ACHN (cell line): ENCODE measurements around the gene EBLN1.

ENCODE experiments used
- DNase-seq: peaks from one replicate; pipeline ENCODE4 v3.0.0-alpha.2; 2015
- in situ Hi-C: cut with HindIII; loops from 2 replicates; pipeline ENCODE4 v1.10.0; 2017; ENCODE audit warnings: low sequenced_read_pairs, low pct_ligation_motif_present, low pct_unique_long_range_greater_than_20kb

Gene EBLN1

DNA sequence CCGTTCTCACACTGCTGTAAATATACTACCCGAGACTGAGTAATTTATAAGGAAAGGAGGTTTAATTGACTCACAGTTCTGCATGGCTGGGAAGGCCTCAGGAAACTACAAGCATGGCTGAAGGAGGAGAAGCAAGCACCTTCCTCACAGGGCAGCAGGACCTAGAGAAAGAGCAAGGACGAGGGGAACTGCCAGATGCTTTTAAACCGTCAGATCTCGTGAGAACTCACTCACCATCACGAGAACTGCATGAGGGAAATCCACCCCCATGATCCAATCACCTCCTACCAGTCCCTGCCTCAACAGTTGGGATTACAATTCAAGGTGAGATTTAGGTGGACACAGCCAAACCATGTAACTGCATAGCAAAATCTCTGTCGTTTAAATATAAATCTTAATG is at the start of gene EBLN1:
Gene EBLN1 (minus strand): TSS at position 174 of the 400 bp plus-strand sequence. CDS start 8,032 bp downstream, outside the sequence.
- in situ Hi-C loops = no loop called here
- no peak for DNase-seq

DNA sequence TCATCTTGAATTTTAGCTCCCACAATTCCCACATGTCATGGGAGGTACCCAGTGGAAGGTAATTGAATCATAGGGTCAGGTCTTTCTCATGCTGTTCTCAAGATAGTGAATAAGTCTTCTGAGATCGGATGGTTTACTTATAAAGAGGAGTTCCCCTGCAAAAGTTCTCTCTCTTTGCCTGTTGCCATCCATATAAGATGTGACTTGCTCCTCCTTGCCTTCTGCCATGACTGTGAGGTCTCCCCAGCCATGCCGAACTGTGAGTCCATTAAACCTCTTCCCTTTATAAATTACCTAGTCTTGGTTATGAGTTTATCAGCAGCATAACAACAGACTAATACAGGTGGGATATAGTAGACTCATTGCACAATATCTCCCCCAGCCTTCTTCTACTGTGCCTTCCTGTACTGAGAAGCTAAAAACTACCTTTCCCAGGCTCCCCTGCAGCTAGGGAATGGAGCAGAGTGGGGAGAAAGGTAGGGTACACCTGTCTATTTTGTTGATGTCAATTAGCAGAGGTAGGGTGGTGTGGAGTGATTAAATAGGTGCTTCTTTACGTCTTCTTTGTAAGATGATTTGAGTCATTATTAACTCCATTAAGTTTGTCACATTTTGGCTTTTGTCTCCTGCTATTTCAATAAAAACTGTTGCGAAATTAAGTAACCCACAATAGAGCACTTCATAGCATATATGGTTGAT is 48.2 kb upstream of the EBLN1 start:
- in situ Hi-C loops = no loop called here
- DNase-seq = no peak

DNA sequence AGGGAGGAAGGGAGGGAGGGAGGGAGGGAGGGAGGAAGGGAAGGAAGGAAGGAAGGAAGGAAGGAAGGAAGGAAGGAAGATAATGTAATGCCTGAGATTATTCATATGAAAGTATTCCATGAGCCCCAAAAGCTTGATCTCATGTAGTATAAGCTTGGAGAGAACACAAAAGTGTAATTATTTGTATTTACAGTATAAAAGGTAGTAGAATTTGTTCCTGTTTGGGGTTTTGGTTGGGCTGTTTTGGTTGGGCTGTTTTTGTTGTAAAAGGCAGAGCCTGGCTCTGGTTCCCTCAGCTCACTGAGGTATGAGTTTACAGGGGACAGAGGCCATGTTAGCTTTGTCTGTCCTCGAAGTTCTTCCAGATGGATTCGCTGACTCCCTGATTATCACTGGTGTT is 45.3 kb upstream of the EBLN1 start:
- no peak for DNase-seq
- in situ Hi-C loops = no loop called here

DNA sequence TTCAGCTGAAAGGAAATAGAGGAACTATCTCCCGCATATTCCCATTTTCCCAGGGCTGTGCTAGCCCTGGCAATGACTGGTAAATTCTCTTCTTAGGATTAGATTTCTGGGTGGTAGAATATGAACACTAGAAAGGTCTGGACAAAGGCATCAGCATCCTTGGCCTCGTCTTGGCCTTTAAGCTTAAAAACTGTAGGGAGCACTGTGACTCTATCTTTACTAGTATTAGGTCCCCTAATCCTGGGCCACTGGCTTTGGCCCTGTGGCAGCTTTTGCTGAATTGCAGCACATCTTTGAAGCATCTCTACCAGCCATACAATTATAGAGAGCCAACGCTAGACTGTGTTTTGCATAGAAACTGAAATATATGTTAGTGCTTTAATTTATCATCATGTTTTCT is 41.5 kb upstream of the EBLN1 start:
- DNase-seq = peak; percentile 16
- in situ Hi-C loops = no loop called here

DNA sequence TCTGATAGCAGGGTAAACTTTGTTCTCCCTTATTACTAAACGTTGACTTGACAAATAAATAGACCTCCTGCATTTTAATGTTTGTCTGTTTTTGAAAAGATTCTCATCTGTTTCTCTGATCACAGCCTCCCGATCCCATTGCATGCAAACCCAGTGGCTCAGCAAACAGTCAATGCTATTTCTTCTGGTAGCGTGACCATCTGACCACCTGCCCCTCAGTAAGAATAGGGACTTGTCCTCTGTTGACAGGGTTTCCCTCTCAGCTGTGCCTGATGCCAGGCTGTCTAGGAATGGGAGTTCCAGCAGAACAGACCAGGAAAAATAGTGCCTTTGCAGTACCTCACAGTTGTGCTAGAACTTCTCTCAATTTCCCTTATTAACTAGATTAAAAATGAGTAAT is 40.7 kb upstream of the EBLN1 start:
- no peak for DNase-seq
- in situ Hi-C loops = no loop called here

DNA sequence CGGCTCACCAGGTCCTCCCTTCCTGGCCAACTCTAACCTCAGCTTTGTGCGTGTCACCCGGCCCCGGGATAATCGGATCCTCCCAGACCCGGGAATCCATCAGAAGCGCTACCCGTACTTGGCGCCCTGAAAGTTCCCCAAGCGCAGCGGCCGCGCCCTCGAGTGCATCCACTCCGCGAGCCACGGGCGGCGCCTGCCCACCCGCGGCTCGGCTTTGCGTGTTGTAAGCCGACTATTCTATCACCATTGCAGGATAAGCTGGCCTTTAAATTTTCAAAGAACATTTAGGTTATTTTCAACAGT is 35.7 kb upstream of the EBLN1 start:
- in situ Hi-C loops = no loop called here
- DNase-seq = no peak

DNA sequence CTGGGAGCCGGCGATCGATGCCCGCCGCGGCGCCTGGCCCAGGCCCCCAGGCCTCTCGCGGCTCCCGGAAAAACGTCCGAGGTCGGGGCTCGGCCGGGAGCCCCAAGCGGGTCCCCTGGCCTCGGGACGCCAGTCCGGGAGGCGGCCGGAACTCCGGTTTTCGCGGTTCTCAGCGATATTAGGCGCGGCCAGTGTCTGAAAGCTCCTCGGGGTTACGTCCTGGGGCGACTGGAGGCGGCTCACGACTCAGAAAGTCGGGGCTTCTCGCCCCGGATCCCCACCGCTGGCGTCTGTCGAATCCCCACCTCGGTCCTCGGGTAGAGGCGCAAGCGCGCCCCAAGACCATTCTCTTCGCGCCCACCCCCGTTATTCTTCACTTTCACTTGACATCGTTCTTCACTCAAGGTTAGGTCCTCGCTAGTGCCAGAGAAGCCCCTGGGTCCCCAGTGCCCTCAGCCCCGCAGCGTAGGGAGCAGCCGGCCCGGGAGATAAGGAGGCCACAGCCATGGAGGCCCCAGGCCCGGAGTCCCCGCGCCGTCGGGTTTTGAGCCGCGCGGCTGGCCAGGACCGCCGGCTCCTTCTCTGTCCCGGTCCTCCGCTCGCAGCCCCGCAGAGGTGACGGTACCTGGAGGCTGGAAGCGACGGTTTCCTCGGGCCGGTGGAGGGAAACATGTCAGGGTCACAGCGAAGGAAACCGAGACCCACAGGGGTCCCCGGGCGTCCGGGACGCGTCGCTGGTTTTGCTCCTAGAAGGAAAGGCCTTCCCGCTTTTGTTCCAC is 35.2 kb upstream of the EBLN1 start:
- no peak for DNase-seq

DNA sequence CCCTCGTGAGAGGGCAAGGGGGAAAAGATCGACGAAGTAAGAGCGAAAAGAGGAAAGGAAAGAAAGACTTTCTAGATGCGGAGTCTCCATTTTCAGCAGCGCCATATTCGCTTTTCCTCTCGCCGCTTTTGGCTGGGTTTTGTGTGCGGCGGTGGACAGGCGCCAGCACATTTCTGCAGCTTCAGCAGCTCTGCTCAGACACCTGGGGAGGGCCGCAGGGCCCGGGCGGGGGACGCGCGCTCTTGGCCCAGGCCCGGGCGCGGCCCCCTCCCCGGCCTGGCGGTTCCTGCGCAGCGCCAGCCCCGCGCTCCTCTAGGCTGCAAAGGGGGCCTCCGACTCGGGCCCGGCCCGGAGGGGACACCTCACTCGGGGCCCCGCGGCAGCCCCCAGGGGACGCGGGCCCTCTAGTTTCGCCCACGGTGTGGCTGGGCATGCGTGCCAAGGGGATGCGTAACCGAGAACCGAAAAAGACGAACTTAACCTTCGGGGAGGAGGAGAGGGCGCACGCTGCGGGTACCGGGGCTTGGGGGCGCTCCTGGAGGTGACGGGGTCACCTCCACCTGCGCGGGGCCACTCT is 34.5 kb upstream of the EBLN1 start:
- in situ Hi-C loops = no loop called here
- DNase-seq = peak; percentile 21

More for the DNA sequence above, 35.2 kb upstream of the EBLN1 start:
- in situ Hi-C loops = no loop called here

DNA sequence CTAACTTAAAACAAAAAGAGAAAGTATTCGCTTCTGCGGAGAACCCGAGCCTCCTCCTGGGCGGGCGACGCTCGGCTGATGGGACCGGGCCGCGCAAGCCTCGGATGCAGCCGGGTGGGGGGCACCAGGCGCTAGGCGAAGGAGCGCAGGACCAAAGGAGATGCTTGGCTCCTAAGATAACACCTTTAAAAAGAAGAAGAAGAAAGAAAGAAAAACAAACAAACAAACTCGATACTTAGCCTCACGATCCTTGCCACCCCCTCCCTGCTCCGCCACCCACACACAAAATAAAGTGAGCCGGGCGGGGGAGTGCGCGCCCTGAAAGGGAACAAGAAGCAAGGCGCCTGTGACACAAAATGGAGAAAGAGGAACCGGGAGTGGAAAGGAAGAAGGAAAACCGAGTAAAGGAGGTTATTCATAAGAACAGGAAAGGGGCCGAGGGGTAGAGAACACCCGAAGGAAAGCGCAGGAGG is 34.0 kb upstream of the EBLN1 start:
- in situ Hi-C loops = no loop called here

DNA sequence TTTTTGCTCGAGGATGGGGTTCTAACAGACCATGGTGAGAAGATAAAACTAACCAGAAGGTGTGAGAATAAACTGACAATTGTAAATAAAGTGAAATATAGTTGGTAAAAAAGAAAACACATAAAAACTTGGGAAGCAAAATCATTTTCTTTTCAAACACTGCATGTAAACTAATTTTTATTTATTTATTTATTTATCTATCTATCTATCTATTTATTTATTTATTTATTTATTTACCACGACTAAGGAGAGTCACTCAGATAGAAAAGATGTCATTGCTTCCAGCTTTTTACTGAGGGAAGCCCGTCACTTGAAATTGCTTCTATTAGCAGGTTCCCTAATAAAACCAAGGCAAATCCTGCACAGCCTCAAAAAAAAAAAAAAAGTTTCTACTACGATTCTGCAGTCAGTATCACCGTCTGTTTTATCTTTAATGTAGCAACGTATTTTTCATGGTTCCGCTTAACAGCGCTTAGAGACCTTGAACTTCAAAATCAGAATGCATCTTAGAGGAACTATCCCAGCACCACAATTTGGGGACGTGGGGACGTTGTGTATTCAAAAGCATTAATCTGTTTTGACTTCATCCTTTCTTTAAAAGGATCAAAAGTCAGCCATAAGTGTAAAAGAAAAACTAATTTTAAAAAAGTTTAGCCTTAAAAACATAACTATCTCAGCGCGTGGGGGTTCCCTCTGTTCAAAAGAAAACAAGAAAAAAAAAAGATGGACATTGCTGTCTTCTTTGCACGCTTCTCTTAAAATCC is 33.3 kb upstream of the EBLN1 start:
- in situ Hi-C loops = no loop called here
- peak; percentile 7 for DNase-seq

More for the DNA sequence above, 34.0 kb upstream of the EBLN1 start:
- DNase-seq = peak; percentile 42

DNA sequence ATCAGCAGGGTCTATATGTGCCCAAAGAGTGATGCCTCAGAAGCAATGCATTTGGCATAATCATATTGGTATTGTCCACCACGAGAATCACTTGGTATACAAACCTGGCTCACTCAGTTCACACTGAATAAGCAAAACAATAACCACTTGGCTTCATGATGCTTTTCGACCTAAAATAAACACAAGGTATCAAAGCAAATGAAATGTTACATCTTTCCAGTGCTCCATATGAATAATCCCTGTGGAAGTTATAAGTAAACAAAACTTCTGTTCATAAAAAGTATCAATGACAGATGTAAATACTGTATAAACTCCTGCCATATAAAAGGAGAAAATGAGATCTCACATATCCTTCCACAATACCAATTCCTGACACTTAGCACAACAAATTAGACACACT is 29.8 kb upstream of the EBLN1 start:
- no peak for DNase-seq
- in situ Hi-C loops = no loop called here

DNA sequence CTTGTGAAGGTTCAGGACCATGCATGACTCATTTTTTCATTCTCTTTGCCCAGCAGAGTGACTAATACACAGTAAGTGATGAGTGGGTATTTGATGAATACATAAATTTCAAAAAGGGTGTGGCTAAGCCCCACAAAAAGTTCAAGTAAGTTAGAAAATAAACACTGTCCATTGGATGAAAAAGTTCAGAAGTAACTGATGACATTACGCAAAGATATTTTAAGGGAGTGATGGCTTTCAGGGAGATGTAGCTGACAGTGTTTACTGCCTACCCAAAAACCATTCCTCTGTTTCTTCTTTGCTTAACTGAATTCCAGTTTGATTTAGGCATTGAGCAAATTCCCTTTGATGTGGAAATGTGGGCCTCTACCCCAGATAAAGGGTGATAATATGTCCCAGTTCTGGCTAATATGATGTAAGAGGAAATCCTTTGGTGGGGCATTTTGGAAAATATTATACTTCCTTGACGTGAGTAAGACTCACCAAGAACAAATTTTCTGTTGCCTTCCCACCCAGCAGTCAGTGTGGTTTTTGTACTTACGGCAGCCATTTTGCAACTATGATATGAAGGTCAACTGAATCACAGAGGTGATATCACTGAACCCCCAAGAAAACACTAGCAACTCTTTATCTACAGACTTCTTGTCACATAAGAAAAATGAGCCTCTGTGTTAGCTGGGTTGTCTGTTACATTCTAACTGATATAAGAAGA is 29.0 kb upstream of the EBLN1 start:
- in situ Hi-C loops = no loop called here
- peak; percentile 66 for DNase-seq

DNA sequence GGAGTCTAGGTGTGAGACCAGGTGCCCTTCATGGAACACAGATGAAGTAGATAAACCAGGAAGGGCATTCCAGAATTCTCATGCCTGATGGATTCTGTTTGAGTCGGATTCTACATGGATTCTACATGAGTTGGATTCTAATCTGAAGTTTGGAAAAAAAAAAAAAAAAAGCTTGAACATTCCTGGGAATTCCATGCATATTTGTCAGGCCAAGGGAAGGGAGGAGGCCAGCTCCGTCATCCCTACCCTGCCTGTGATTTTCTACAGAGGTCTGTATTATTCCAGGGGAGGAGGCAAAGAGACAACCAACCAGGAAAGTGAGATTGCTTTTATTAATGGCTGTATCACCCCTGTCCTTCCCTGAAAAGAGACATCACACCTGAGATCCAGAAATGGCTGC is 27.8 kb upstream of the EBLN1 start:
- in situ Hi-C loops = no loop called here

DNA sequence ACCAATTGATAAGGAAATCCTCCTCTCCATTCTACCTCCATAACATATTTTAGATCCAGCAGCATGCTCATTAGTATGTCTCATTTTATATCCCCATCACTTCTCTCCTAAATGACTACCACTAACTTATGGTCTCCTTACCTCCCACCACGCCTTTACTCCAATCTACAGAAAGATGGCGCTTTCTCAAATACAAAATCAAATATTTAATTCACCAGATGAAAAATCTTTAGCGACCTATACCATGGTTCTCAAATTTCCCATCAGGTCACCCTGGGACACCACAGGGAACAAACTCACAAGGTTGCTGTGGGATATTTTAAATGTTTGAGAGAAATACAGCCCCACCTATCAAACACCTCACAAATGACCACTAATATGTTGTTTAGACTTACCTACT is 27.0 kb upstream of the EBLN1 start:
- in situ Hi-C loops = no loop called here
- DNase-seq = no peak

More for the DNA sequence above, 27.8 kb upstream of the EBLN1 start:
- peak; percentile 33 for DNase-seq

DNA sequence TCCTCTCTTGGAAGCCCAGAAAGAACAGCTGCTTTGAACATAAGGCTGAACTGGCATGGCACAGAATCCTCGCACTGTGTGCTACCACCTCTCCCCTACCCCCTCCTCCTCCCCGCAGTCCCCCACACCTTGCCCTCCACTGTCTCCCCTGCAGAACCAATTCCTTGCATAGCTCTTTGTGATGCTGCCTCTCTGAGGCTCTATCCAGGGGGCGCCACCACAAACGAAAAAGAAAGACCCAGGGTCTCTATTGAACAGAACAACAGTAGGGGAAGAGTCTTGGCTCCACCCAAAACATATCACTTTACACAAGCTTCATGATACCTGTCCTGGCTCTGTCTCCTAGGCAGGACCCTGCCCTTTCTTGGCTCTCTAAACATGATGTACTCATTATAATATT is 26.2 kb upstream of the EBLN1 start:
- DNase-seq = no peak
- in situ Hi-C loops = no loop called here

DNA sequence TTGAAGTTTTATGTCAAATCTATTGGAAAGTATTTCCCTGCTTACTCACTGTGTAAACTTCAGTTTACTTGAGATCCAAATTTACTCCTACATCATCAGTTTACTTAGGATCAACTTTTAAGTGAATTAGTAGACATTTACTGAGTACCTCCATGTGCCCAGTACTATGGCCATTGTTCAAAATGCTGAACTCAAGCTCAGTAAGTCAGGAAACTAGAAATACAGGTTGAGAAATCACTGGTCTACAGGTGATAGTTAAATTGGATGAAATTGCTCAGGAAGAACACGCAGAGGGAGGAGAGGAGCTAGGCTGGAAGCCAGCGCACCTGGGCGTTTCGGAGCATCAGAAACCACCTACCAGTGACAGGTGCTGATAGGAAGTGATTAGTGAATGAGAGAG is 25.5 kb upstream of the EBLN1 start:
- DNase-seq = no peak
- in situ Hi-C loops = no loop called here

DNA sequence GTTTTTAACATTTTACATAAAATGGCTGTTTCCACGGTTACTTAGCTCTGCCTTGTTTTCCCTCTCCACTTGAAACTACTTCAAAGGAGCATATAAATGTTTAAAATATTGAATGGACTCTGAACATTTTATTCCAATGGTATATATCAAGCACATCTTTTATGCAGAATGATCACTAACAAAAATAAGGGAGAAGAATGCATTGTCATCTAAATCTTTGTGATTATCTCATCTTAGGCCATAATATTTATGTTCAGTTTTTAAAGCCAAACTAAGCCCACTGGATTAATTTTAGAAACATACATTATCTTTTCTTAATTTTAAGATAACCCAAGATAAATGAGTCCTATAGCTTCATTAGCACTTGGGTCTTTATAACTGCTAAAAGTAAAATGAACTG is 13.4 kb upstream of the EBLN1 start:
- in situ Hi-C loops = no loop called here
- DNase-seq = no peak

DNA sequence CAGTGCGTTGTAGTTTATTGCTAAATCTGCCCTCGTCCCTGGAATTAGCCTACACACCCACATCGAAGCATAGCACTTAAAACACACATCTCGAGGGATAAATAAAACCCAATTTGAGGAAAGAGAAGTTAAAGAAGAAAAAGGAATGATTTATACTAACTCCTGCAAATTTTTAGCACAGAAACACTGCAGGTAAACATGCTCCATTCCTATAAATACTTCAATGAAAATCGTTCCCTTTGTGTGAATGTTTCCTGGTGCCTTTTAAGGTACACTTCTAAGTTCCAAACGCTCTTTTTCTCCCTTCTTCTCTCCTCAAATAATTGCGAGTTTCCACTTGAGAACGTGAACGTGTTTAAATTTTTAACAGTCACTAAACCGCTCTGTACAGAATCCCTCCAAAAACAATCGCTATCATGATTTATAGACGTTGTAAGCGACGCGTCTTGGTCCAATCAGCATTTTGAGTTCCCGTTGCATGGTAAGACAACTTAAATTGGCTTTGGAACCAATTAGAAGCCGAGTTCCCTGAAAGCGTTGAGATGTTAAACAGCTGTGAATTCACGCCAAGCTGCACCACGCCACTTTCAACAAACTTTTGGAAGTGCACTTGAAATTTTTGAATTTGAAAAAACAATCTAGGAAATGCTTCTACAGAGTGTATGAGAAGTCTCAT is 12.5 kb upstream of the EBLN1 start:
- DNase-seq = peak; percentile 35
- in situ Hi-C loops = no loop called here
